Esophagus muscularis mucosa (tissue), 4 donors: ENCODE results near the gene SDHB. TPM values are rescaled to one million over a fixed set of nuclear protein-coding genes. Genes with fewer than 3 reads are reported as not detected.

Experiments used
- DNase-seq: peaks from one replicate; pipeline ENCODE4 v3.0.0-alpha.2; 2017; ENCODE audit errors: extremely low spot score
- H3K27ac ChIP-seq, 4 donors: fragments of 200-600 bp; sonication (generic); replicated peaks in 1 of 4; 1 replicate in 3 of 4; 2 replicates in 1 of 4; pipeline ENCODE4 v1.5.1; 2016 to 2019; ENCODE audit warnings: mild to moderate bottlenecking in 1 of 4
- H3K27me3 ChIP-seq, 4 donors: fragments of 200-600 bp; sonication (generic); one replicate each; pipeline versions ENCODE4 v1.5.1 to v1.6.0; 2016 to 2019
- H3K36me3 ChIP-seq, 4 donors: fragments of 200-600 bp; sonication (generic); one replicate each; pipeline ENCODE4 v1.5.1; 2016 to 2019
- H3K4me1 ChIP-seq, 4 donors: fragments of 200-600 bp; sonication (generic); one replicate each; pipeline ENCODE4 v1.5.1; 2016 to 2019
- H3K4me3 ChIP-seq, 4 donors: fragments of 200-600 bp; sonication (generic); 1 replicate in 2 of 4; 2 replicates in 2 of 4; pipeline ENCODE4 v1.5.1; 2016 to 2019; ENCODE audit warnings: mild to moderate bottlenecking in 4 of 4, moderate library complexity in 1 of 4
- H3K9me3 ChIP-seq, 4 donors: fragments of 200-600 bp; sonication (generic); 1 replicate in 3 of 4; 2 replicates in 1 of 4; pipeline ENCODE4 v1.5.1; 2016 to 2019
- CTCF ChIP-seq, 3 experiments: fragments of 200-600 bp in 2 of 3; fragments of 450-650 bp in 1 of 3; sonication (generic) in 2 of 3; IDR thresholded peaks; one replicate each; pipeline ENCODE4 v1.5.1; 2017 to 2019; ENCODE audit warnings: antibody characterized with exemption in 3 of 3, mild to moderate bottlenecking in 2 of 3, moderate library complexity in 1 of 3
- EP300 ChIP-seq: sonication (generic); formaldehyde crosslinking; IDR thresholded peaks from one replicate; pipeline ENCODE4 v1.6.1; 2017; ENCODE audit warnings: antibody characterized with exemption
- POLR2A ChIP-seq: fragments of 450-650 bp; IDR thresholded peaks from one replicate; pipeline ENCODE4 v1.6.1; 2017; ENCODE audit warnings: antibody characterized with exemption, moderate library complexity, mild to moderate bottlenecking, low read depth
- POLR2AphosphoS5 ChIP-seq, 2 donors: sonication (generic); formaldehyde crosslinking; IDR thresholded peaks; one replicate each; pipeline ENCODE4 v1.6.1; 2017; ENCODE audit warnings: antibody characterized with exemption in 2 of 2
- WGBS: methylation state at CpG from one replicate; pipeline ENCODE4 v1.1.5; 2018; 5-methylcytosine and 5-hydroxymethylcytosine counted together
- intact Hi-C: fragments of 100-400 bp; cut with DNase I; formaldehyde crosslinking; loops from one replicate; pipeline ENCODE4 v1.15.1; 2023
- total RNA-seq, 4 donors: library from RNA; depleted of rRNA; stranded (reverse); fragments of >200 nt; gene quantifications; one replicate each; pipeline versions ENCODE4 v1.1.0 to v1.2.1, GENCODE V29; 2016

Gene SDHB
- total RNA-seq, 4 donors from 2014 or later = 95.4 to 129 (median 120) TPM

DNA sequence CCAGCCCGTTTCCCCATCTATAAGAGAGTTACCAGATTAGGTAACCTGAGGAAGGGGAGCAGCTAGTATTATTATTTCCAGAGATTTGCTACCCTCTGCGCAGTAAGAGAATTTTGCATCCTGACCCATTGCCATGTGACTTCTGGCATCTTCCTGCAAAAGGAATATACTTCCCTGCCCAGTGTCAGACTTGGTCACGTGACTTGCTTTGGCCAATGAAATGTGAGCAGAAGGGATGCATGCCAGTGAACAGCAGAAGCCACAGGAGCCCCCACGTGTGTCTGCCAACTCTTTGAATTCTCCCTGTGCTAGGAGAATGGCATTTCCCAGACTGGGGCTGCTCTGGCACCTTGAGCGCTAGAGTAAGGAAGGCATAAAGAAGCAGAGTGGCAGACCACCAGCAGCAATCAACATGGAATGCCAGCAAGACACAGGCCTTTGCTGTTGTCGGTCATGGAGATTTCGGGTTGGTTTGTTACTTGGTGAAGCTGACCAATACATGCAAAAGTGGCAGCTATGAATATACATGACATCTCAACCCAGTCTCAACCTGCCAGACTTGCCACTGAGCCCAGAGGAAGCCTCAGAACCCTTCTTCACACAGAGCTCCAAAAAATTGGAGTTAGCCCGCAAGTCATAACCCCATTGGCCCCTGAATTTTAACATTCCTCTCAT, 26.4 kb upstream of the SDHB start:
- no peak for DNase-seq
- no peak overlapping the region for H3K4me3 ChIP-seq
- WGBS = 90% methylated on average over 8 of the region's 8 CpGs
- no peaks in the 10 kb centered on the region for H3K27me3 ChIP-seq
- intact Hi-C loops = no loop called here
- H3K27ac ChIP-seq = no peak overlapping the region
- H3K36me3 ChIP-seq = no peaks in the 10 kb centered on the region
- TF ChIP-seq CTCF (IDR thresholded peaks at IDR 0.05) (no peak), POLR2AphosphoS5 (IDR thresholded peaks at IDR 0.05) (no peak), POLR2A (no peak), EP300 (no peak)
- H3K9me3 ChIP-seq = no peaks in the 10 kb centered on the region
- no peaks in the 10 kb centered on the region for H3K4me1 ChIP-seq

- H3K36me3 ChIP-seq = no peaks in the 10 kb centered on the region
- TF ChIP-seq POLR2AphosphoS5 (IDR thresholded peaks at IDR 0.05) = no peak
- no peak for TF ChIP-seq EP300
- no peak for TF ChIP-seq CTCF (IDR thresholded peaks at IDR 0.05)
- no peak for TF ChIP-seq POLR2A
- DNase-seq = no peak
- intact Hi-C loops = no loop called here
- H3K27ac ChIP-seq = no peak overlapping the region
- no peaks in the 10 kb centered on the region for H3K9me3 ChIP-seq
- 87% methylated on average over 16 of the region's 16 CpGs for WGBS
- no peaks in the 10 kb centered on the region for H3K4me1 ChIP-seq
- H3K27me3 ChIP-seq = no peaks in the 10 kb centered on the region
- no peak overlapping the region for H3K4me3 ChIP-seq
These were observed 25.4 kb upstream of the SDHB start for GRCh38 chr1:17078991-17079868.

- 77% methylated on average over 16 of the region's 17 CpGs for WGBS
- H3K4me1 ChIP-seq = no peaks in the 10 kb centered on the region
- H3K4me3 ChIP-seq = no peak overlapping the region
- TF ChIP-seq EP300 (no peak), POLR2AphosphoS5 (IDR thresholded peaks at IDR 0.05) (no peak), CTCF (IDR thresholded peaks at IDR 0.05) (no peak), POLR2A (no peak)
- no peak overlapping the region for H3K27ac ChIP-seq
- H3K27me3 ChIP-seq = no peaks in the 10 kb centered on the region
- DNase-seq = no peak
- H3K9me3 ChIP-seq = no peaks in the 10 kb centered on the region
- H3K36me3 ChIP-seq = no peaks in the 10 kb centered on the region
- intact Hi-C loops = no loop called here
These were observed 21.8 kb upstream of the SDHB start for GRCh38 chr1:17075470-17076255.

DNA sequence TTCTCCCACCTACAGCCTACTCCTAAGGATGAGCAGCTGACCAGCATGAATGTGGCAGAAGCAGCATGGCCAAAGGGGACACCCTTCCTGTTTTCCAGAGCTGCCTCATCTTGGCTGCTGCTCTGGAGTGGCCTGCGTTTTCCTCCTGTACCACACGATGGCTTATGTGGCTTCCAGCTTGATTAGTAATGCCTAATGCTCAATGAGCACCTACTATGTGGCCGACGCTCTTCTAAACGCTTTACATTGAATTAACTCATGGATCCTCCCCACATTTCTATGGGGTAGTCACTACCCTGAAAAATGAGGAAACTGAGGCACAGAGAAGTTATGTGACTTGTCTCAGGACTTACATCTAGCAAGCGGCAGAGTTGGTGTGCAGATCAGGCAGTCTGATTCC, 18.0 kb upstream of the SDHB start:
- H3K9me3 ChIP-seq = no peaks in the 10 kb centered on the region
- TF ChIP-seq POLR2A (no peak), POLR2AphosphoS5 (IDR thresholded peaks at IDR 0.05) (no peak), EP300 (no peak), CTCF (IDR thresholded peaks at IDR 0.05) (no peak)
- DNase-seq = no peak
- no peak overlapping the region for H3K4me3 ChIP-seq
- H3K27me3 ChIP-seq = no peaks in the 10 kb centered on the region
- no peak overlapping the region for H3K27ac ChIP-seq
- no peaks in the 10 kb centered on the region for H3K36me3 ChIP-seq
- no peaks in the 10 kb centered on the region for H3K4me1 ChIP-seq
- intact Hi-C loops = no loop called here
- 83% methylated on average over 6 of the region's 6 CpGs for WGBS
